Neural cell (in vitro differentiated cells): ENCODE measurements around the gene TMF1. TPM values are rescaled to one million over a fixed set of nuclear protein-coding genes. Genes with fewer than 3 reads are reported as not detected.

Experiments used
- H2AFZ ChIP-seq: fragments of 200-600, 300-800 bp; sonication (generic), shearing (Covaris generic); 2 replicates; pipeline ENCODE4 v1.6.0; 2014; ENCODE audit warnings: low read depth, mild to moderate bottlenecking, antibody characterized with exemption, low read length, moderate library complexity
- H3F3A ChIP-seq: fragments of 200-600 bp; shearing (Covaris generic); 2 replicates; pipeline ENCODE4 v1.6.1; 2016; ENCODE audit warnings: mild to moderate bottlenecking, moderate library complexity, mixed read lengths, antibody characterized with exemption, low read length; ENCODE audit not compliant: insufficient read depth, poor library complexity, severe bottlenecking
- H3K27ac ChIP-seq: fragments of 200-600, 300-800 bp; sonication (generic), shearing (Covaris generic); 2 replicates; pipeline ENCODE4 v1.5.1; 2014; ENCODE audit warnings: mild to moderate bottlenecking, low read length, moderate library complexity
- H3K27me3 ChIP-seq: fragments of 300-800, 200-600 bp; sonication (generic), shearing (Covaris generic); 2 replicates; pipeline ENCODE4 v1.6.0; 2014; ENCODE audit warnings: mild to moderate bottlenecking, low read depth, low read length, moderate library complexity; ENCODE audit not compliant: insufficient read depth
- H3K36me3 ChIP-seq: fragments of 300-800, 200-600 bp; sonication (generic), shearing (Covaris generic); 2 replicates; pipeline ENCODE4 v1.5.1; 2014; ENCODE audit warnings: mild to moderate bottlenecking, antibody characterized with exemption, low read length, moderate library complexity; ENCODE audit not compliant: insufficient read depth
- H3K4me2 ChIP-seq: fragments of 300-800, 200-600 bp; sonication (generic), shearing (Covaris generic); 2 replicates; pipeline ENCODE4 v1.6.0; 2014; ENCODE audit warnings: mild to moderate bottlenecking, low read length
- H3K4me3 ChIP-seq: fragments of 300-800, 200-600 bp; sonication (generic), shearing (Covaris generic); 2 replicates; pipeline ENCODE4 v1.5.1; 2014; ENCODE audit warnings: mild to moderate bottlenecking, low read length, moderate library complexity
- H3K79me2 ChIP-seq: fragments of 200-600 bp; shearing (Covaris generic); replicated peaks from 2 replicates; pipeline ENCODE4 v1.6.0; 2014; ENCODE audit warnings: mild to moderate bottlenecking, low read length, moderate library complexity; ENCODE audit not compliant: insufficient read depth
- H3K9ac ChIP-seq: fragments of 300-800, 200-600 bp; sonication (generic), shearing (Covaris generic); 2 replicates; pipeline ENCODE4 v1.6.1; 2016; ENCODE audit warnings: mild to moderate bottlenecking, low read length, mixed read lengths
- H3K9me2 ChIP-seq: fragments of 200-600 bp; shearing (Covaris generic); 2 replicates; pipeline ENCODE4 v1.6.1; 2016; ENCODE audit warnings: mild to moderate bottlenecking, low read length, mixed read lengths; ENCODE audit not compliant: insufficient read depth
- H3K9me3 ChIP-seq: fragments of 200-600, 300-800 bp; sonication (generic), shearing (Covaris generic); 2 replicates; pipeline ENCODE4 v1.6.1; 2016; ENCODE audit warnings: mild to moderate bottlenecking, mixed run types, low read length, moderate library complexity, mixed read lengths
- H4K20me1 ChIP-seq: fragments of 200-600 bp; shearing (Covaris generic); 2 replicates; pipeline ENCODE4 v1.6.1; 2016; ENCODE audit warnings: mild to moderate bottlenecking, mixed run types; ENCODE audit not compliant: insufficient read depth
- EP300 ChIP-seq: fragments of 450-650 bp; conservative IDR thresholded peaks from 2 replicates; pipeline ENCODE4 v1.6.1; 2014; ENCODE audit warnings: antibody characterized with exemption, mild to moderate bottlenecking, moderate library complexity; ENCODE audit not compliant: poor library complexity, severe bottlenecking
- EZH2 ChIP-seq: fragments of 200-600, 300-800 bp; shearing (Covaris generic), sonication (generic); IDR thresholded peaks from 2 replicates; pipeline ENCODE4 v1.6.1; 2014; ENCODE audit warnings: antibody characterized with exemption, low read length, borderline replicate concordance, mild to moderate bottlenecking; ENCODE audit not compliant: insufficient read depth, poor library complexity, severe bottlenecking
- MXI1 ChIP-seq: fragments of 450-650 bp; conservative IDR thresholded peaks from 2 replicates; pipeline ENCODE4 v1.6.1; 2014; ENCODE audit warnings: antibody characterized with exemption, mild to moderate bottlenecking; ENCODE audit not compliant: poor library complexity, severe bottlenecking
- POLR2AphosphoS5 ChIP-seq: IDR thresholded peaks from 2 replicates; pipeline ENCODE4 v1.6.1; 2012
- RAD21 ChIP-seq: fragments of 450-650 bp; conservative IDR thresholded peaks from 2 replicates; pipeline ENCODE4 v1.6.1; 2014; ENCODE audit warnings: antibody characterized with exemption, mild to moderate bottlenecking, moderate library complexity
- SMC3 ChIP-seq: fragments of 450-650 bp; conservative IDR thresholded peaks from 2 replicates; pipeline ENCODE4 v1.6.1; 2014; ENCODE audit warnings: antibody characterized with exemption, mild to moderate bottlenecking, moderate library complexity; ENCODE audit not compliant: poor library complexity
- TAF1 ChIP-seq: IDR thresholded peaks from 2 replicates; pipeline ENCODE4 v1.6.1; 2012; ENCODE audit warnings: low read depth
- polyA plus RNA-seq: library from polyadenylated mRNA; depleted of rRNA; stranded (reverse); fragments of >200 nt; gene quantifications from 2 replicates; pipeline ENCODE4 v1.2.3, GENCODE V29; 2014
- TF ChIP-seq, protein P1 (sequence below): fragments of 450-650 bp; IDR thresholded peaks from 2 replicates; pipeline ENCODE4 v1.5.1; 2014; ENCODE audit warnings: antibody characterized with exemption, mild to moderate bottlenecking, moderate library complexity; ENCODE audit not compliant: poor library complexity, severe bottlenecking
- TF ChIP-seq, protein P2 (sequence below): IDR thresholded peaks from 2 replicates; pipeline ENCODE4 v1.6.1; 2012; ENCODE audit warnings: borderline replicate concordance

Gene TMF1
- polyA plus RNA-seq, 1 donor from 2014 or later: 21.4 TPM

DNA sequence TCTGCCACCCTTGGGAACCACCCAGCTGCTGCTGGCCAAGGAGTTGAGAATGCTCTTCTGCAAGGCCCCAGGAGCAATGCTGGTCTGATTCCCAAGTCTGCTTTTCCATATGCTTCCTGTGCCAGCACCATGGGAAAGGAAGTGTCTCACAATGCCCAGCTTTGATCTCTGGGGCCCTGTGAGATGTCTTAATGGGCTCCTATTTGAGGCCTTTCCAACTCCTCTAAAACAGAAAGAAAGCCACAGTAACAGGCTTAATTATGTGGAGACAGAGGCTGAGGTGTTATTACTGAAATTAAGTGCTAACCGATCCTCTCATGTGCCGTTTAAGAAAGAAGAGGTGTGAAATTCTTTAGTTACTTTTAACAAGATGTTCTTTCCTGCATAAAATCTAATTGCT lies 43.2 kb downstream of the TMF1 start:
- Histone ChIP-seq H3K4me3 (no peak overlapping the region), H3K4me2 (no peak overlapping the region), H3K36me3 (no peaks in the 10 kb centered on the region), H3K27ac (no peak overlapping the region), H3K9me3 (no peaks in the 10 kb centered on the region), H4K20me1 (no peaks in the 10 kb centered on the region), H3K27me3 (peaks cover 16% of the 10 kb centered on the region), H3K9me2 (no peaks in the 10 kb centered on the region), H3K79me2 (no peaks in the 10 kb centered on the region), H3F3A (no peaks in the 10 kb centered on the region), H2AFZ (no peak overlapping the region), H3K9ac (no peak overlapping the region)
- no peak for TF ChIP-seq SMC3
- TF ChIP-seq, protein P1, sequence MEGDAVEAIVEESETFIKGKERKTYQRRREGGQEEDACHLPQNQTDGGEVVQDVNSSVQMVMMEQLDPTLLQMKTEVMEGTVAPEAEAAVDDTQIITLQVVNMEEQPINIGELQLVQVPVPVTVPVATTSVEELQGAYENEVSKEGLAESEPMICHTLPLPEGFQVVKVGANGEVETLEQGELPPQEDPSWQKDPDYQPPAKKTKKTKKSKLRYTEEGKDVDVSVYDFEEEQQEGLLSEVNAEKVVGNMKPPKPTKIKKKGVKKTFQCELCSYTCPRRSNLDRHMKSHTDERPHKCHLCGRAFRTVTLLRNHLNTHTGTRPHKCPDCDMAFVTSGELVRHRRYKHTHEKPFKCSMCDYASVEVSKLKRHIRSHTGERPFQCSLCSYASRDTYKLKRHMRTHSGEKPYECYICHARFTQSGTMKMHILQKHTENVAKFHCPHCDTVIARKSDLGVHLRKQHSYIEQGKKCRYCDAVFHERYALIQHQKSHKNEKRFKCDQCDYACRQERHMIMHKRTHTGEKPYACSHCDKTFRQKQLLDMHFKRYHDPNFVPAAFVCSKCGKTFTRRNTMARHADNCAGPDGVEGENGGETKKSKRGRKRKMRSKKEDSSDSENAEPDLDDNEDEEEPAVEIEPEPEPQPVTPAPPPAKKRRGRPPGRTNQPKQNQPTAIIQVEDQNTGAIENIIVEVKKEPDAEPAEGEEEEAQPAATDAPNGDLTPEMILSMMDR: no peak
- no peak for TF ChIP-seq TAF1
- TF ChIP-seq, protein P2, sequence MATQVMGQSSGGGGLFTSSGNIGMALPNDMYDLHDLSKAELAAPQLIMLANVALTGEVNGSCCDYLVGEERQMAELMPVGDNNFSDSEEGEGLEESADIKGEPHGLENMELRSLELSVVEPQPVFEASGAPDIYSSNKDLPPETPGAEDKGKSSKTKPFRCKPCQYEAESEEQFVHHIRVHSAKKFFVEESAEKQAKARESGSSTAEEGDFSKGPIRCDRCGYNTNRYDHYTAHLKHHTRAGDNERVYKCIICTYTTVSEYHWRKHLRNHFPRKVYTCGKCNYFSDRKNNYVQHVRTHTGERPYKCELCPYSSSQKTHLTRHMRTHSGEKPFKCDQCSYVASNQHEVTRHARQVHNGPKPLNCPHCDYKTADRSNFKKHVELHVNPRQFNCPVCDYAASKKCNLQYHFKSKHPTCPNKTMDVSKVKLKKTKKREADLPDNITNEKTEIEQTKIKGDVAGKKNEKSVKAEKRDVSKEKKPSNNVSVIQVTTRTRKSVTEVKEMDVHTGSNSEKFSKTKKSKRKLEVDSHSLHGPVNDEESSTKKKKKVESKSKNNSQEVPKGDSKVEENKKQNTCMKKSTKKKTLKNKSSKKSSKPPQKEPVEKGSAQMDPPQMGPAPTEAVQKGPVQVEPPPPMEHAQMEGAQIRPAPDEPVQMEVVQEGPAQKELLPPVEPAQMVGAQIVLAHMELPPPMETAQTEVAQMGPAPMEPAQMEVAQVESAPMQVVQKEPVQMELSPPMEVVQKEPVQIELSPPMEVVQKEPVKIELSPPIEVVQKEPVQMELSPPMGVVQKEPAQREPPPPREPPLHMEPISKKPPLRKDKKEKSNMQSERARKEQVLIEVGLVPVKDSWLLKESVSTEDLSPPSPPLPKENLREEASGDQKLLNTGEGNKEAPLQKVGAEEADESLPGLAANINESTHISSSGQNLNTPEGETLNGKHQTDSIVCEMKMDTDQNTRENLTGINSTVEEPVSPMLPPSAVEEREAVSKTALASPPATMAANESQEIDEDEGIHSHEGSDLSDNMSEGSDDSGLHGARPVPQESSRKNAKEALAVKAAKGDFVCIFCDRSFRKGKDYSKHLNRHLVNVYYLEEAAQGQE: no peak
- TF ChIP-seq RAD21: no peak
- TF ChIP-seq EZH2: no peak
- TF ChIP-seq EP300: no peak
- TF ChIP-seq MXI1: no peak
- no peak for TF ChIP-seq POLR2AphosphoS5

DNA sequence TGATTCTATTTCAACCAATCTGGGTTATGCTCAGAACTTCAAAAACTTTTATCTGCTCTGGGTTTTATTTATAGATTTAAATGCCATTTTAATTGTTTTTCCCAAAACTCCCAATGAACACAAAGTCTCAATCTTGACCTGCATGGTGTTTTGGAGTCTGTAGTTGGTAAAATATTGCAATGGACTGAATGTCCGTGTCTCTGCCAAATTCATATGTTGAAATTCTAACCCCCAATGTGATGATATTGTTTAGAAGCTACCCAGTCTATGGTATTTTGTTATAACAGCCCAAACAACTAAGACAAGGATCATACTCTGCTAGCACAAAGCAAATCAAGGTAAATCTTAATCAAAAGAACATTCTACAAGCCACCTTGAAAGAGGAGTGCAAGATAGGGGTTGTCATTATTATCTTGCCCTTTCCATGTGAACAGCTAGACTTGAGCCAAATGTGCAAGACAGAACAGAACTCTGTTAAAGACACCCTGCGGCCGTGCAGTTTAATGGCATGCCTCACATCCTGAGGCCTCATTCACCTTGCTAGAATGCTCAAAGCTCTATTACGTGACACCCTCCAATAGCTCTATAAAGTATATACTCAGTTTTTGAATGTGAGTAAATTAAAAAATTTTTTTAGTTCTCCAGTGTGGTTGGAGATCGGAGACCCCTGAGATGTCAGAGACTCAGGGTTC lies 46.2 kb downstream of the TMF1 start:
- Histone ChIP-seq H3K79me2 (no peaks in the 10 kb centered on the region), H3K4me3 (no peak overlapping the region), H3K4me2 (no peak overlapping the region), H3K9me3 (no peaks in the 10 kb centered on the region), H3K27ac (no peak overlapping the region), H3K9ac (no peak overlapping the region), H3K9me2 (no peaks in the 10 kb centered on the region), H2AFZ (no peak overlapping the region), H4K20me1 (no peaks in the 10 kb centered on the region), H3K27me3 (no peaks in the 10 kb centered on the region), H3F3A (no peaks in the 10 kb centered on the region), H3K36me3 (no peaks in the 10 kb centered on the region)
- TF ChIP-seq, protein P1: no peak
- no peak for TF ChIP-seq MXI1
- TF ChIP-seq EP300: no peak
- no peak for TF ChIP-seq SMC3
- no peak for TF ChIP-seq RAD21
- no peak for TF ChIP-seq EZH2
- no peak for TF ChIP-seq TAF1
- TF ChIP-seq, protein P2: no peak
- TF ChIP-seq POLR2AphosphoS5: no peak
